IPS-18a (cell line): ENCODE data around the gene TNKS2.
"Not testable (repeated sequence)": the region's sequence is repeated elsewhere in the genome, so short reads cannot be mapped to it uniquely, and the experiment has no call there.

Source experiments
- H3K27ac ChIP-seq: one replicate; pipeline ENCODE4 v1.5.1; 2013; ENCODE audit warnings: low read length
- H3K27me3 ChIP-seq: one replicate; pipeline ENCODE4 v1.6.1; 2013; ENCODE audit warnings: mild to moderate bottlenecking, low read length; ENCODE audit not compliant: control insufficient read depth, insufficient read depth
- H3K36me3 ChIP-seq: one replicate; pipeline ENCODE4 v1.6.1; 2013; ENCODE audit warnings: low read depth, low read length; ENCODE audit not compliant: control insufficient read depth
- H3K4me1 ChIP-seq: one replicate; pipeline ENCODE4 v1.6.1; 2013; ENCODE audit warnings: low read depth, low read length; ENCODE audit not compliant: control insufficient read depth
- H3K4me3 ChIP-seq: one replicate; pipeline ENCODE4 v1.5.1; 2013; ENCODE audit warnings: low read length
- H3K9ac ChIP-seq: one replicate; pipeline ENCODE4 v1.6.1; 2013; ENCODE audit warnings: mild to moderate bottlenecking, low read length, moderate library complexity
- H3K9me3 ChIP-seq: one replicate; pipeline ENCODE4 v1.6.1; 2013; ENCODE audit warnings: low read depth, low read length; ENCODE audit not compliant: control insufficient read depth

The TNKS2 gene

DNA sequence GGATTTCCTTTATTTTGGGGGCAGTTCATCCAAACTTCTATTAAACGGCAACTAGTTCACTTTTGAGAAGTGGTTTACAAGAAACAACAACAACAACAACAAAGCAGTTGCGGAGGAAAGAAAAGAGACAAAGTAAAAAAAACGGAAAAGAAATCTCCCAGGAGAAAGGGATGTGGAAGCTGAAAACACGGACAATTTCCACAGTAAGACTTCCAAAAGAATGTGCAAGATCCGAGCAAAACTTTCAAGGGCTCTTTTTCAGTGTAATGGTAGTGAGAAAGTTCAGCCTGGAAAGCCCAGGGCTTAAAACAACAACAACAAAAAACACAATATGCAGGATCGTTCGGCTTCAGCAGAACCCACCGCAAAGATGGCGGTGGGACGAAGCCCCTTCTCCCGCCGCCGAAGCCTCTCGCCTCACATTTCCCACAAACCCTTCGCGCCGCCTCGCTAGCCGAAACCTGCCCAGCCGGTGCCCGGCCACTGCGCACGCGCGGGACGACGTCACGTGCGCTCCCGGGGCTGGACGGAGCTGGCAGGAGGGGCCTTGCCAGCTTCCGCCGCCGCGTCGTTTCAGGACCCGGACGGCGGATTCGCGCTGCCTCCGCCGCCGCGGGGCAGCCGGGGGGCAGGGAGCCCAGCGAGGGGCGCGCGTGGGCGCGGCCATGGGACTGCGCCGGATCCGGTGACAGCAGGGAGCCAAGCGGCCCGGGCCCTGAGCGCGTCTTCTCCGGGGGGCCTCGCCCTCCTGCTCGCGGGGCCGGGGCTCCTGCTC, at the start of gene TNKS2:
Gene TNKS2 (plus strand): TSS at position 553 of the 775 bp plus-strand sequence. CDS start 265 bp downstream, outside the sequence.
- Histone ChIP-seq H3K4me1 (peaks cover 36% of the 10 kb centered on the region), H3K4me3 (peak within 1 kb of the TSS; percentile 98), H3K9ac (peak within 1 kb of the TSS; percentile 97), H3K9me3 (no peaks in the 10 kb centered on the region), H3K36me3 (peaks cover 11% of the 10 kb centered on the region), H3K27ac (peak within 1 kb of the TSS; percentile 99), H3K27me3 (no peaks in the 10 kb centered on the region)

DNA sequence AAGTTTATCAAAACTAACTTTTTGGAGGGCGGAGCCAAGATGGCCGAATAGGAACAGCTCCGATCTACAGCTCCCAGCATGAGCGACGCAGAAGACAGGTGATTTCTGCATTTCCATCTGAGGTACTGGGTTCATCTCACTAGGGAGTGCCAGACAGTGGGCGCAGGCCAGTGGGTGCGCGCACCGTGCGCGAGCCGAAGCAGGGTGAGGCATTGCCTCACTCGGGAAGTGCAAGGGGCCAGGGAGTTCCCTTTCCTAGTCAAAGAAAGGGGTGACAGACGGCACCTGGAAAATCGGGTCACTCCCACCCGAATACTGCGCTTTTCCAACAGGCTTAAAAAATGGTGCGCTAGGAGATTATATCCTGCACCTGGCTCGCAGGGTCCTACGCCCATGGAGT, 48.6 kb upstream of the TNKS2 start:
- H3K9me3 ChIP-seq, H3K36me3 ChIP-seq, H3K4me1 ChIP-seq, H3K4me3 ChIP-seq, H3K9ac ChIP-seq, H3K27me3 ChIP-seq, H3K27ac ChIP-seq: not testable (repeated sequence)

DNA sequence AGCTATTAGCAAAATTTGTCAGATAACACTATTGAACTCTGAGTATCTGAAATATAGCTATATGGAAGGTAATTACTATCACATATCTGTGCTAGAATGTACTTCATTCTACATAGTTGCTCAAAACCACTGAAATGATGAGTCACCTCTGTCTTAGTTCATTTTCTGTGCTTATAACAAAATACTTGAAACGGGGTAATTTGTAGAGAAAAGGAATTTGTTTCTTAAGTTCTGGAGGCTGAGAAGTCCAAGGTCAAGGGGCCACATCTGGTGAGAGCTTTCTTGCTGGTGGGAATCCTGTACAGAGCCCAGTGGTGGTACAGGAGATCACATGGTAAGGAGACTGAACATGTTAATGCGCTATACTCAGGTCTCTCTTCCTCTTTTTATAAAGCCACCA, 41.9 kb upstream of the TNKS2 start:
- Histone ChIP-seq H3K27ac (no peak overlapping the region), H3K4me1 (no peaks in the 10 kb centered on the region), H3K9me3 (no peaks in the 10 kb centered on the region), H3K27me3 (no peaks in the 10 kb centered on the region), H3K9ac (no peak overlapping the region), H3K4me3 (no peak overlapping the region), H3K36me3 (no peaks in the 10 kb centered on the region)

- H3K4me1 ChIP-seq, result no peaks in the 10 kb centered on the region
- no peak overlapping the region for H3K9ac ChIP-seq
- H3K27me3 ChIP-seq, result no peaks in the 10 kb centered on the region
- H3K9me3 ChIP-seq, result no peaks in the 10 kb centered on the region
- H3K4me3 ChIP-seq, result no peak overlapping the region
- no peak overlapping the region for H3K27ac ChIP-seq
- H3K36me3 ChIP-seq, result no peaks in the 10 kb centered on the region
Measured at GRCh38 chr10:91758303-91759146, 39.7 kb upstream of the TNKS2 start.

- Histone ChIP-seq H3K4me3 (no peak overlapping the region), H3K4me1 (no peaks in the 10 kb centered on the region), H3K9me3 (no peaks in the 10 kb centered on the region), H3K36me3 (no peaks in the 10 kb centered on the region), H3K27me3 (no peaks in the 10 kb centered on the region), H3K27ac (no peak overlapping the region), H3K9ac (no peak overlapping the region)
Measured at GRCh38 chr10:91759581-91759986, 38.6 kb upstream of the TNKS2 start.

GRCh38 chr10:91761721-91762120, 36.5 kb upstream of the TNKS2 start:
- no peaks in the 10 kb centered on the region for H3K4me1 ChIP-seq
- H3K9ac ChIP-seq, result no peak overlapping the region
- no peak overlapping the region for H3K27ac ChIP-seq
- H3K36me3 ChIP-seq, result no peaks in the 10 kb centered on the region
- H3K9me3 ChIP-seq, result no peaks in the 10 kb centered on the region
- H3K27me3 ChIP-seq, result no peaks in the 10 kb centered on the region
- no peak overlapping the region for H3K4me3 ChIP-seq

DNA sequence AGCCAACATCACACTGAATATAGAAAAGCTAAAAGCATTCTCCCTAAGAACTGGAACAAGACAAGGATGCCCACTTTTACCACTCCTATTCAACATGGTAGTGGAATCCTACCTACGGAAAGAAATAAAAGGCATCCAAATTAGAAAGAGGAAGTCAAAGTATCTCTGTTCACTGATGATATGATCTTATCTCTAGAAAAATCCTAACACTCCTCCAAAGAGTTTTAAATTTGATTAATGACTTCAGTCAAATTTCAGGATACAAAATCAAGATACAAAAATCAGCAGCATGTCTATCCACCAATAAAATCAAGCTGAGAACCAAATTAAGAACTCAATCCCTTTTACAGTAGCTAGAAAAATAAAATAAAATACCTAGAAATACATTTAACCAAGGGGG, 35.3 kb upstream of the TNKS2 start:
- Histone ChIP-seq H3K4me1 (no peaks in the 10 kb centered on the region), H3K27me3 (no peaks in the 10 kb centered on the region), H3K27ac (no peak overlapping the region), H3K4me3 (no peak overlapping the region), H3K9me3 (no peaks in the 10 kb centered on the region), H3K9ac (no peak overlapping the region), H3K36me3 (no peaks in the 10 kb centered on the region)

DNA sequence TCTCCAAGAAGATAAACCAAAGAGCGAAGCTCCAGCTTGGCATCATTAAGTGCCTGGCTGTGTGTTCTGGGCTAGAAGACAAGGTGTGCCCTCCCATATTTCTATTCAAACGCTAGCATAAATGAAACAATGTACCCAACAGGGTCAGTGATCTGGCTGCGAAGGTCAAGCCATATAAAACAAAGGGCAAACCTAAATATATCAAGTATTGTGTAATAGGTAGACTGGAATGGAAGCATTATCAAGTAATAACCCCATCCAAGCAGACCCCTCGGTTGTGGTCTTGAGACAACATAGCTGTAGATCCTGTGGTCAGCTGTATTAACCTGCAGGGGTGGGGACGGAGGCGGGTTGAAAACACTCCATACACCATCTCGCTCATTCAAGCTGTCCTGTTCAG, 31.6 kb upstream of the TNKS2 start:
- H3K9ac ChIP-seq, result no peak overlapping the region
- H3K27me3 ChIP-seq, result no peaks in the 10 kb centered on the region
- no peaks in the 10 kb centered on the region for H3K4me1 ChIP-seq
- H3K27ac ChIP-seq, result no peak overlapping the region
- H3K4me3 ChIP-seq, result no peak overlapping the region
- H3K36me3 ChIP-seq, result no peaks in the 10 kb centered on the region
- H3K9me3 ChIP-seq, result no peaks in the 10 kb centered on the region

GRCh38 chr10:91768123-91768522, 30.1 kb upstream of the TNKS2 start:
- no peaks in the 10 kb centered on the region for H3K36me3 ChIP-seq
- no peaks in the 10 kb centered on the region for H3K9me3 ChIP-seq
- H3K27me3 ChIP-seq, result no peaks in the 10 kb centered on the region
- no peak overlapping the region for H3K4me3 ChIP-seq
- no peak overlapping the region for H3K9ac ChIP-seq
- no peaks in the 10 kb centered on the region for H3K4me1 ChIP-seq
- H3K27ac ChIP-seq, result no peak overlapping the region

DNA sequence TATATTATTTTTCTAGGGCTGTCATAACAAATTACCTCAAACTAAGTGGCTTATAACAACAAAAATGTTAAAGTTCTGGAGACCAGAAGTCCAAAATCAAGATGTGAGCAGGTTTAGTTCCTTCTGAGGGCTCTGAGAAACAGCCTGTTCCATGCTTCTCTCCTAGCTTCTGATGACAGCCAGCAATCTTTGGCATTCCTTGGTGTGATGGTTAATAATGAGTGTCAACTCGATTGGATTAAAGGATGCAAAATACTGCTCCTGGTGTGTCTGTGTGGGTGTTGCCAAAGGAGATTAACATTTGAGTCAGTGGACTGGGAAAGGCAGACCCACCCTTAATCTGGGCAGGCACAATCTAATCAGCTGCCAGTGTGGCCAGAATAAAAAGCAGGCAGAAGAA, 26.3 kb upstream of the TNKS2 start:
- Histone ChIP-seq H3K36me3 (no peaks in the 10 kb centered on the region), H3K9me3 (no peaks in the 10 kb centered on the region), H3K27ac (no peak overlapping the region), H3K27me3 (no peaks in the 10 kb centered on the region), H3K4me3 (no peak overlapping the region), H3K9ac (no peak overlapping the region), H3K4me1 (no peaks in the 10 kb centered on the region)

- Histone ChIP-seq H3K27ac (no peak overlapping the region), H3K4me3 (no peak overlapping the region), H3K36me3 (no peaks in the 10 kb centered on the region), H3K27me3 (no peaks in the 10 kb centered on the region), H3K9me3 (no peaks in the 10 kb centered on the region), H3K4me1 (no peaks in the 10 kb centered on the region), H3K9ac (no peak overlapping the region)
Measured at GRCh38 chr10:91772461-91772860, 25.8 kb upstream of the TNKS2 start.
